GM12878 (cell line): ENCODE data around the gene KRTAP4-6. TPM values are rescaled to one million over a fixed set of nuclear protein-coding genes. Genes with fewer than 3 reads are reported as not detected.

Experiments used
- ATAC-seq: fragments of 200-7000 bp; cut with Tn5 transposase; 3 replicates; pipeline ENCODE4 v1.9.1; 2020; ENCODE audit warnings: mild to moderate bottlenecking, moderate library complexity
- BruUV-seq: library from RNA; stranded (reverse); fragments of 400-500 nt; replicated peaks from 2 replicates; lab custom pipeline; 2021; lab: Mats Ljungman, UMichigan
- CTCF ChIA-PET: fragments of 300-600 bp; sonication (Branson Sonifier 250); formaldehyde crosslinking; extraction: SDS; loops from one replicate; lab custom pipeline; 2021; ENCODE audit warnings: inconsistent platforms; lab: Yijun Ruan, JAX
- POLR2A ChIA-PET: fragments of 350-600 bp; formaldehyde crosslinking; extraction: SDS; loops from one replicate; lab custom pipeline; 2021; ENCODE audit warnings: inconsistent platforms; lab: Charles Lee
- RAD21 ChIA-PET: fragments of 300-600 bp; sonication (Branson Sonifier 250); formaldehyde crosslinking; loops from one replicate; lab custom pipeline; 2023; ENCODE audit warnings: antibody characterized with exemption; ENCODE audit not compliant: unreplicated experiment; lab: Charles Lee
- SMC1A ChIA-PET: fragments of 300-600 bp; sonication (Branson Sonifier 250); formaldehyde crosslinking; loops from one replicate; lab custom pipeline; 2023; ENCODE audit not compliant: unreplicated experiment, uncharacterized antibody; lab: Charles Lee
- DNase-seq: peaks from one replicate; pipeline ENCODE4 v3.0.0-alpha.2; 2011; ENCODE audit warnings: low read depth, low spot score
- FAIRE-seq: peaks from 3 replicates; lab custom pipeline; 2011; peaks lifted over from hg19 to GRCh38; lab: Jason Lieb, UNC
- H2AFZ ChIP-seq: 2 replicates; pipeline ENCODE4 v1.6.0; 2011; ENCODE audit warnings: low read depth, low read length, control low read depth; ENCODE audit not compliant: control insufficient read depth
- H3K27ac ChIP-seq: 2 replicates; pipeline ENCODE4 v1.5.1; 2011; ENCODE audit warnings: control low read depth; ENCODE audit not compliant: control insufficient read depth, insufficient read depth
- H3K27me3 ChIP-seq, 2 experiments: replicated peaks in 1 of 2; 2 replicates each; pipeline versions ENCODE4 v1.6.0 to v1.6.1; 2011; ENCODE audit warnings: low read length in 1 of 2; ENCODE audit not compliant: control insufficient read depth in 2 of 2, insufficient read depth in 2 of 2
- H3K36me3 ChIP-seq, 2 experiments: 2 replicates each; pipeline ENCODE4 v1.5.1; 2011; ENCODE audit warnings: low read length in 1 of 2; ENCODE audit not compliant: control insufficient read depth in 2 of 2, insufficient read depth in 2 of 2
- H3K4me1 ChIP-seq: 2 replicates; pipeline ENCODE4 v1.6.1; 2011; ENCODE audit warnings: mild to moderate bottlenecking, low read length, moderate library complexity, mixed read lengths; ENCODE audit not compliant: control insufficient read depth, insufficient read depth
- H3K4me2 ChIP-seq: 2 replicates; pipeline ENCODE4 v1.6.0; 2011; ENCODE audit warnings: control low read depth; ENCODE audit not compliant: control insufficient read depth, insufficient read depth
- H3K4me3 ChIP-seq: fragments of 200-600 bp; sonication (generic); 2 replicates; pipeline ENCODE4 v1.5.1; 2016
- H3K79me2 ChIP-seq: 2 replicates; pipeline ENCODE4 v1.6.0; 2011; ENCODE audit warnings: low read length; ENCODE audit not compliant: control insufficient read depth, insufficient read depth
- H3K9ac ChIP-seq: 2 replicates; pipeline ENCODE4 v1.8.0; 2011; ENCODE audit warnings: low read length, control low read depth, mixed read lengths; ENCODE audit not compliant: control insufficient read depth, insufficient read depth
- H3K9me3 ChIP-seq: replicated peaks from 3 replicates; pipeline ENCODE4 v1.5.1; 2011; ENCODE audit warnings: mild to moderate bottlenecking, low read length; ENCODE audit not compliant: control insufficient read depth, insufficient read depth
- H4K20me1 ChIP-seq: 2 replicates; pipeline ENCODE4 v1.6.0; 2011; ENCODE audit not compliant: control insufficient read depth, insufficient read depth
- BACH1 ChIP-seq: fragments of 450-650 bp; IDR thresholded peaks from 2 replicates; pipeline ENCODE4 v1.6.1; 2017; ENCODE audit warnings: mild to moderate bottlenecking, borderline replicate concordance
- BCL11A ChIP-seq: IDR thresholded peaks from 2 replicates; pipeline ENCODE4 v1.6.1; 2011; ENCODE audit warnings: low read depth, low read length
- BMI1 ChIP-seq: fragments of 450-650 bp; IDR thresholded peaks from 2 replicates; pipeline ENCODE4 v1.6.1; 2016; ENCODE audit warnings: mild to moderate bottlenecking, moderate library complexity, borderline replicate concordance
- CBFB ChIP-seq: IDR thresholded peaks from 2 replicates; pipeline ENCODE4 v1.6.1; 2016; ENCODE audit warnings: antibody characterized with exemption, low read depth
- E2F4 ChIP-seq: IDR thresholded peaks from 2 replicates; pipeline ENCODE4 v1.6.1; 2012; ENCODE audit warnings: low read depth, low read length, improper control_type of control experiment
- ELK1 ChIP-seq: IDR thresholded peaks from 2 replicates; pipeline ENCODE4 v1.6.1; 2012; ENCODE audit warnings: low read depth, low read length, improper control_type of control experiment
- EZH2 ChIP-seq: IDR thresholded peaks from 2 replicates; pipeline ENCODE4 v1.6.1; 2012; ENCODE audit warnings: low read depth, mild to moderate bottlenecking, control low read depth, inconsistent platforms, low read length, borderline replicate concordance; ENCODE audit not compliant: control insufficient read depth
- HDAC2 ChIP-seq: fragments of 200-600 bp; sonication (generic); IDR thresholded peaks from 2 replicates; pipeline ENCODE4 v1.6.1; 2017
- IRF3 ChIP-seq: fragments of 450-650 bp; IDR thresholded peaks from 2 replicates; pipeline ENCODE4 v1.6.1; 2014; ENCODE audit warnings: mild to moderate bottlenecking
- IRF4 ChIP-seq: IDR thresholded peaks from 2 replicates; pipeline ENCODE4 v1.6.1; 2011; ENCODE audit warnings: low read depth, low read length
- JUNB ChIP-seq: IDR thresholded peaks from 2 replicates; pipeline ENCODE4 v1.6.1; 2016; ENCODE audit warnings: antibody characterized with exemption, mild to moderate bottlenecking
- KLF5 ChIP-seq: fragments of 450-650 bp; IDR thresholded peaks from 2 replicates; pipeline ENCODE4 v1.6.1; 2014; ENCODE audit warnings: mild to moderate bottlenecking; ENCODE audit not compliant: partially characterized antibody
- MYB ChIP-seq: fragments of 150-350 bp; IDR thresholded peaks from 2 replicates; pipeline ENCODE4 v1.6.1; 2014; ENCODE audit warnings: mild to moderate bottlenecking, low read depth, low read length, borderline replicate concordance
- NR2F1 ChIP-seq: fragments of 450-650 bp; conservative IDR thresholded peaks from 2 replicates; pipeline ENCODE4 v1.6.1; 2017; ENCODE audit warnings: mild to moderate bottlenecking
- SKIL ChIP-seq: fragments of 450-650 bp; IDR thresholded peaks from 2 replicates; pipeline ENCODE4 v1.6.1; 2017; ENCODE audit warnings: mild to moderate bottlenecking, low read depth, inconsistent platforms; ENCODE audit not compliant: poor library complexity, severe bottlenecking
- SMARCA5 ChIP-seq: fragments of 450-650 bp; IDR thresholded peaks from 2 replicates; pipeline ENCODE4 v1.6.1; 2017; ENCODE audit warnings: mild to moderate bottlenecking
- SMC3 ChIP-seq: IDR thresholded peaks from 2 replicates; pipeline ENCODE4 v1.6.1; 2011; ENCODE audit warnings: low read length, improper control_type of control experiment, borderline replicate concordance
- SREBF2 ChIP-seq: IDR thresholded peaks from 2 replicates; pipeline ENCODE4 v1.6.1; 2012; ENCODE audit warnings: mild to moderate bottlenecking, low read length
- SRF ChIP-seq, 2 experiments: IDR thresholded peaks; 2 replicates each; pipeline ENCODE4 v1.6.1; 2011; ENCODE audit warnings: low read depth in 2 of 2, low read length in 2 of 2, mild to moderate bottlenecking in 1 of 2, moderate library complexity in 1 of 2
- ZNF274 ChIP-seq: IDR thresholded peaks from one replicate; pipeline ENCODE4 v1.8.0; 2011; ENCODE audit not compliant: insufficient read length, insufficient read depth
- WGBS: methylation state at CpG from one replicate; pipeline ENCODE4 v1.1.6; 2016; ENCODE audit warnings: low lambda C conversion rate; ENCODE audit not compliant: insufficient replicate concordance, insufficient coverage; ENCODE audit errors: missing lambda C conversion rate; 5-methylcytosine and 5-hydroxymethylcytosine counted together
- in situ Hi-C: fragments of 300-500 bp; cut with MboI; formaldehyde crosslinking; loops from 9 replicates; pipeline ENCODE4 v1.14.3; 2018; ENCODE audit warnings: mixed read lengths
- intact Hi-C: fragments of 100-400 bp; cut with micrococcal nuclease; formaldehyde crosslinking; loops from one replicate; pipeline ENCODE4 v1.14.2; 2022; ENCODE audit not compliant: unreplicated experiment
- polyA plus RNA-seq, 11 experiments: library from polyadenylated mRNA; depleted of rRNA in 4 of 11; unstranded in 6 of 11; stranded (reverse) in 5 of 11; fragments of >200 nt; fragmentation: Nextera tagmentation in 4 of 11; fragmentation: Illumina TruSeq in 1 of 11; extraction: Ambion mirVana in 4 of 11; extraction: Trizol in 1 of 11; gene quantifications; 1 replicate in 1 of 11; 2 replicates in 10 of 11; pipeline versions ENCODE4 v1.2.1 to v1.2.3, GENCODE V29; 2011 to 2016; ENCODE audit warnings: inconsistent platforms in 2 of 11, missing spikeins in 2 of 11, low read depth in 1 of 11
- total RNA-seq, 4 experiments: library from RNA; depleted of rRNA in 3 of 4; stranded (reverse); fragments of >200 nt in 3 of 4; fragmentation: Illumina TruSeq in 1 of 4; extraction: Trizol in 1 of 4; gene quantifications; 2 replicates each; pipeline versions ENCODE4 v1.2.1 to v1.2.3, GENCODE V29; 2013 to 2021

The KRTAP4-6 gene
- total and polyA plus RNA-seq, 10 of the 15 experiments (the other 5 are each of a cell fraction or from before 2014, with no cell fraction given): not detected

GRCh38 chr17:41177727-41178271 lies 37.5 kb upstream of the KRTAP4-6 start, which contains the start of gene KRTAP4-2 (continued):
- TF ChIP-seq IRF3 (no peak), CBFB (no peak), ZNF274 (no peak), SKIL (no peak), HDAC2 (no peak), BMI1 (no peak), MYB (no peak), SREBF2 (no peak)
- TF ChIP-seq, all 136 proteins: peak for 0

GRCh38 chr17:41176744-41177387 lies 36.5 kb upstream of the KRTAP4-6 start:
- no peaks in the 10 kb centered on the region for H3K9me3 ChIP-seq
- H3K9ac ChIP-seq: no peak overlapping the region
- CTCF ChIA-PET: no interaction called here
- FAIRE-seq: no peak
- RAD21 ChIA-PET: no interaction called here
- H3K27ac ChIP-seq: no peak overlapping the region
- H4K20me1 ChIP-seq: no peaks in the 10 kb centered on the region
- H3K4me2 ChIP-seq: no peak overlapping the region
- WGBS: 28% methylated on average over 3 of the region's 3 CpGs
- peaks cover 3% of the 10 kb centered on the region; the same call in 1 of the 2 replicates for H3K4me1 ChIP-seq
- SMC1A ChIA-PET: no interaction called here
- POLR2A ChIA-PET: no interaction called here
- in situ Hi-C loops: no loop called here
- intact Hi-C loops: no loop called here
- BruUV-seq: no TSS peak
- no peaks in the 10 kb centered on the region for H3K79me2 ChIP-seq
- no peaks in the 10 kb centered on the region; a peak in 1 of 4 replicates for H3K27me3 ChIP-seq
- ATAC-seq: peak; percentile 49
- H3K4me3 ChIP-seq: no peak overlapping the region
- no peak overlapping the region for H2AFZ ChIP-seq
- no peaks in the 10 kb centered on the region for H3K36me3 ChIP-seq
- DNase-seq: no peak
- no peak for TF ChIP-seq SMARCA5
- TF ChIP-seq KLF5: no peak
- no peak for TF ChIP-seq E2F4
- no peak for TF ChIP-seq BACH1
- TF ChIP-seq IRF4: peak; percentile 53; the same call in 1 of the 2 replicates
- no peak for TF ChIP-seq NR2F1
- no peak for TF ChIP-seq SMC3
- TF ChIP-seq BCL11A: peak; percentile 48; the same call in 1 of the 2 replicates
- no peak for TF ChIP-seq SRF (IDR thresholded peaks at IDR 0.05; ENCODE audit: low read depth in 2 of 2, low read length in 2 of 2)
- TF ChIP-seq ELK1: no peak
- TF ChIP-seq EZH2: no peak
- peak; percentile 44; the same call in 1 of the 2 replicates for TF ChIP-seq JUNB
